RWPE1 (cell line): ENCODE measurements around the gene DIDO1.
A peak's percentile ranks its signal among the peaks of the same experiment; 100 is the strongest.

ENCODE experiments used
- CTCF ChIA-PET: fragments of 350-600 bp; sonication (Branson Sonifier 250); formaldehyde crosslinking; extraction: SDS; loops from one replicate; lab custom pipeline; 2021; lab: Yijun Ruan, JAX
- POLR2A ChIA-PET: fragments of 400-600 bp; formaldehyde crosslinking; extraction: SDS; loops from one replicate; lab custom pipeline; 2020; ENCODE audit warnings: antibody characterized with exemption; ENCODE audit not compliant: low non-redundant PET; lab: Yijun Ruan, JAX
- DNase-seq: peaks from one replicate; pipeline ENCODE4 v3.0.0; 2012; ENCODE audit warnings: low spot score
- H3K27ac ChIP-seq: fragments of 450-650 bp; 2 replicates; pipeline ENCODE4 v1.5.1; 2017
- TF ChIP-seq, protein P1 (sequence below): fragments of 450-650 bp; conservative IDR thresholded peaks from 2 replicates; pipeline ENCODE4 v1.5.1; 2017; ENCODE audit warnings: low read depth, mild to moderate bottlenecking

DIDO1 gene

DNA sequence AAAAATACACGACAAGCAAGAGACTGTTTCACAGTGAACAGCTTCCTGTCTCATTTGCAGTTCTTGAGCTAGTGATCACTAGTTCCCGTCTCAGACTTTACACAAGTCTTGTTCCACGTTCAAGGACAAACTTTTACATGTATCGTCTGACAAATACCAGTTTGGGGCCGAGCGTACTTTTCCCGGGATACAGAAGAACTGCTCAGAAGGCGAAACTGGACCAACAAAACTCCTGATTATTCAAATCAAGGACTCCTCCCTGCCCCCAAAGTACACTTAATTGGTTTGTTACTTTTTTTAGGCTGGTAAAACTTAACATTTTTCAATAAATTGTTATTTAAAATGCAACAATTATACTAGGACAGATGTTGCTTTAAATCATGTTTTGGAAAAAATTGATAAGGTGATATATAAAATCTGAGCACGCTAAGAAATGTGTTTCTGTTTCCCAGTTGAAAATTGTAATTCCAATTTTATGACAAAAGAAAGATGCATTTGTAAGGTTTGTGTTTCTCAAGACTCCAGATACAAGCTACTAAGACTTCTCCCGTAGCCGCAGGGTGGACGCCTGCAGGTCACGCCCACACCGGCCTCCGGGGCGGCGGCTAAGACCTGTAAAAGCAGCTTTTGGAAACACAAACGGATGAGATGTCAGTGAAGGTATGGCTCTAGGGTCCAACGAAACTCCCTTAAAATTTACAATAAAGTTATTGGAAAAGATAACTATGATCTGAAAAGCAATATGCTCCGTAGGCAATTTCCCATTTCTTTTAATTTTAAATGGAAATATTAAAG is 47.9 kb downstream of the DIDO1 start:
- no peak for DNase-seq
- CTCF ChIA-PET, result interaction anchor here (2.2 kb wide), 1 partner anchor 22 kb away, joined by 9 read pairs; no protein-coding TSS in a partner anchor
- POLR2A ChIA-PET, result no interaction called here
- TF ChIP-seq, protein P1, sequence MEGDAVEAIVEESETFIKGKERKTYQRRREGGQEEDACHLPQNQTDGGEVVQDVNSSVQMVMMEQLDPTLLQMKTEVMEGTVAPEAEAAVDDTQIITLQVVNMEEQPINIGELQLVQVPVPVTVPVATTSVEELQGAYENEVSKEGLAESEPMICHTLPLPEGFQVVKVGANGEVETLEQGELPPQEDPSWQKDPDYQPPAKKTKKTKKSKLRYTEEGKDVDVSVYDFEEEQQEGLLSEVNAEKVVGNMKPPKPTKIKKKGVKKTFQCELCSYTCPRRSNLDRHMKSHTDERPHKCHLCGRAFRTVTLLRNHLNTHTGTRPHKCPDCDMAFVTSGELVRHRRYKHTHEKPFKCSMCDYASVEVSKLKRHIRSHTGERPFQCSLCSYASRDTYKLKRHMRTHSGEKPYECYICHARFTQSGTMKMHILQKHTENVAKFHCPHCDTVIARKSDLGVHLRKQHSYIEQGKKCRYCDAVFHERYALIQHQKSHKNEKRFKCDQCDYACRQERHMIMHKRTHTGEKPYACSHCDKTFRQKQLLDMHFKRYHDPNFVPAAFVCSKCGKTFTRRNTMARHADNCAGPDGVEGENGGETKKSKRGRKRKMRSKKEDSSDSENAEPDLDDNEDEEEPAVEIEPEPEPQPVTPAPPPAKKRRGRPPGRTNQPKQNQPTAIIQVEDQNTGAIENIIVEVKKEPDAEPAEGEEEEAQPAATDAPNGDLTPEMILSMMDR, result no peak
- H3K27ac ChIP-seq, result no peak overlapping the region

- H3K27ac ChIP-seq, result peak overlapping the region; percentile 80
- TF ChIP-seq, protein P1, result no peak
- ChIA-PET POLR2A (interaction anchor here (0.5 kb wide), 2 partner anchors 349 to 704 kb away, joined by 3 read pairs; no protein-coding TSS in a partner anchor), CTCF (interaction anchor here (0.7 to 2.3 kb wide), 4 partner anchors 10 to 170 kb away, joined by 3 to 14 read pairs (median 9); no protein-coding TSS in a partner anchor)
- DNase-seq, result no peak
These were observed 49.1 kb downstream of the DIDO1 start for GRCh38 chr20:62876902-62877816.

DNA sequence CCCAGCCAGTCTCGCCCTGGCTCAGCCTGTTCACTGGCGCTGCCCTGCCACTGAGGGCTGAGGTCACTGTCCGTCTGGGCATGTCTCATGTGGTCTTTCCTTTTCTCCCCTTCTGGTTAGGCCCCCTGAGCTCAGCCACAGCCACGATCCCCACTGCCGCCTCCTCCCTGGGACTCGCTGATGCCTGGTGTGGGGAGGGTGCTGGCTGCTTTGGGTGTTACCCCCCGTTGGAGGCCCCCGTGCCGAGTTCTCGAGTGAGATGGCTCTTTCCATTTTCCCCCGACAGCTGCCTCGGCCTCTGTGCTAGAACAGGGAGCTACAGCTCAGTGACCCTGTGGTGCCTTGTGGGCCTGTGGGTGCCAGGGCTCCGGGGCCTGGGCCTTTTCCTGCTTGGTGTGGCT is 49.8 kb downstream of the DIDO1 start:
- DNase-seq, result no peak
- POLR2A ChIA-PET, result interaction anchor here (0.5 to 1.3 kb wide), 2 partner anchors 61 to 350 kb away, joined by 3 to 4 read pairs; partner anchors contain the start of gene GID8
- H3K27ac ChIP-seq, result peak overlapping the region; percentile 80
- TF ChIP-seq, protein P1, result no peak
- CTCF ChIA-PET, result interaction anchor here (1.4 to 2.3 kb wide), 5 partner anchors 9 to 68 kb away, joined by 3 to 14 read pairs (median 5); no protein-coding TSS in a partner anchor

DNA sequence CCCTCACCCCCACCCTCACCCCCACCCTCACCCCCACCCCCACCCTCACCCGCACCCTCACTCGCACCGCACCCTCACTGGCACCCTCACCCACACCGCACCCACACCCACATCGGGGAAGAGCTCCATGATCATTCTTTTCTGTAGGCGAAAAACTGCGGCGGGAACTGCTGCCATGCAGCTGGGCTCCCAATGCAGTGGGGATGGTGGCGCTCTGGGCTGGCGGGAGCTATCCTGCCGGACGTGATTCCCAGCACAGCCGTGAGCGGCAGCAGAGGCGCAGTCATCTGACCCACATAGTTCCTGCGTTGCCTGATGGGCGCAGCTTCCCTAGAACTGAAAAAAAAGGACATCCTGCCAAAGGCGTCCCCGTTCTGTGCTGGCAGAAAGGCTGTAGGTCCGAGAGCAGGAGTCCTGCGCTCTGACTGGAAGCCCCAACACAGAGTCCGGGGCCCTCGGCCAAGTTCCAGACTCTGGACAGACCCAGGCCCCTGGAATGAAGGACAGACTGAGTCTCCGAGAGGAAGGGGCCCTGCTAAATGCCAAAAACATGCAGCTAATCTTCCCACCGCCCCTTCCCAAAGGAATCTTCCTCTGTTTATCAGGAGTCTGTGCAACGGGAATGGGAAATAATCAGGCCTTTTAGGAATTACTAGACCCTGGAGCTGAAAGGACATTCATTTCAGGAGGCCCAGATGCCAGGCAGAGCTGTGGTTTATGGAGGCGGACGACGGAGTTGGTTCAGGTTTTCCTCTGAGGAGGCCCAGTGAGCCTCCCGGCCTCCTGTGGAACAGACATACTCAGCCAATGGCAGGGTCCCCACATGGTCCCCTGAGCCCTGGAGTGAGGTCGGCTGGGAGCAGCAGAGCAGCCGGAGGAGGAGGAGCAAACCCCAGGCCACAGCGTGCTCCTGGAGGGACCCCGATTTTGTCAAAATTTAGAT is 50.6 kb downstream of the DIDO1 start:
- CTCF ChIA-PET, result interaction anchor here (0.5 to 3.4 kb wide), 22 partner anchors 9 to 204 kb away, joined by 3 to 26 read pairs (median 4); partner anchors contain the start of gene OGFR
- POLR2A ChIA-PET, result interaction anchor here (0.6 to 1.4 kb wide), 4 partner anchors 12 to 489 kb away, joined by 4 to 5 read pairs (median 4); partner anchors contain the start of gene GID8
- H3K27ac ChIP-seq, result peak overlapping the region; percentile 80
- peak; percentile 81 for DNase-seq
- TF ChIP-seq, protein P1, result peak; percentile 66

DNA sequence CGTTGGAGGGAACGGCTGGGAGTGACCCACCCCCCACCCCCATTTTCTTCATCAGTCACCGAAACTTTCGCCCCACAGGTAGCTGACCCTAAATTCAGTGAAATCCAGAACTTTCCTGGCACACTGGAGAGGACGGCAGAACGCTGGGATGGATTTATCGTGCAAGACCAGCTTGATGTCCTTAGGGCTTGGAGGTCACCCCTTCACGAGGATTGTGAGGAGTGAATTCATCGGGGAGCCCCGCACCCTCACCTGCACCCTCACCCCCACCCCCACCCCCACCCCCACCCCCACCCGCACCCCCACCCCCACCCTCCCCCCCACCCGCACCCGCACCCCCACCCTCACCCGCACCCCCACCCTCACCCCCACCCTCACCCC is 51.4 kb downstream of the DIDO1 start:
- peak overlapping the region; percentile 31 for H3K27ac ChIP-seq
- no peak for DNase-seq
- POLR2A ChIA-PET, result interaction anchor here (1.3 to 1.4 kb wide), 2 partner anchors 13 to 63 kb away, joined by 4 to 5 read pairs; partner anchors contain the start of gene GID8
- CTCF ChIA-PET, result interaction anchor here (0.6 to 3.4 kb wide), 17 partner anchors 10 to 203 kb away, joined by 3 to 26 read pairs (median 4); partner anchors contain the start of gene OGFR
- TF ChIP-seq, protein P1, result no peak
